ENCODE results near the gene UBE3B. TPM values are rescaled to one million over a fixed set of nuclear protein-coding genes. Genes with fewer than 3 reads are reported as not detected.

The UBE3B gene
- polyA plus RNA-seq, 1 donor (not counting 4 experiments of a cell fraction or from before 2014, with no cell fraction given): 27.1 TPM

- DNase-seq (ENCODE audit: low read depth, low spot score) (peak; percentile 26), FAIRE-seq (no peak)
- Histone ChIP-seq H3K79me2 (ENCODE audit: control insufficient read depth, insufficient read depth, low read length) (peaks cover 4% of the 10 kb centered on the region), H2AFZ (ENCODE audit: control insufficient read depth, low read length) (no peak overlapping the region), H4K20me1 (ENCODE audit: control insufficient read depth, extremely low read depth, insufficient read depth, low read length) (peaks cover 10% of the 10 kb centered on the region), H3K9ac (ENCODE audit: control insufficient read depth, extremely low read depth, insufficient read depth, low read length) (no peak overlapping the region), H3K36me3 (ENCODE audit: control insufficient read depth in 2 of 2, extremely low read depth in 1 of 2, insufficient read depth in 2 of 2, low read length in 2 of 2) (peaks cover 29 to 54% of the 10 kb centered on the region in 2 experiments), H3K9me3 (ENCODE audit: control insufficient read depth, low read depth, low read length) (no peaks in the 10 kb centered on the region), H3K27ac (ENCODE audit: control insufficient read depth, insufficient read depth, low read length) (no peak overlapping the region), H3K9me1 (ENCODE audit: control insufficient read depth, extremely low read depth, insufficient read depth, low read length) (peaks cover 5% of the 10 kb centered on the region), H3K27me3 (ENCODE audit: control insufficient read depth, extremely low read depth, insufficient read depth, low read length) (no peaks in the 10 kb centered on the region), H3K4me1 (ENCODE audit: control insufficient read depth, extremely low read depth, insufficient read depth, low read length) (peaks cover 15% of the 10 kb centered on the region), H3K4me2 (ENCODE audit: control insufficient read depth, extremely low read depth, insufficient read depth, low read depth, low read length) (no peak overlapping the region), H3K4me3 (ENCODE audit: control insufficient read depth in 2 of 3, extremely low read depth in 1 of 3, insufficient read depth in 2 of 3, low read depth in 1 of 3, low read length in 3 of 3) (no peak overlapping the region)
- TF ChIP-seq CTCF (optimal IDR thresholded peaks at IDR 0.05 in 1 of 3, IDR thresholded peaks at IDR 0.05 in 1 of 3, conservative IDR thresholded peaks at IDR 0.05 in 1 of 3; ENCODE audit: extremely low read depth in 1 of 3, insufficient read depth in 2 of 3, low read length in 3 of 3) (peak in 2 of 3 experiments; percentile 20 to 65), EZH2 (IDR thresholded peaks at IDR 0.05; ENCODE audit: low read length) (no peak)
- dilution Hi-C loops (cut with MboI; ENCODE audit: extremely low pct_ligation_motif_present, low sequenced_read_pairs): no loop called here
Measured at GRCh38 chr12:109582636-109583035, 105.2 kb downstream of the UBE3B start.

- Histone ChIP-seq H3K27me3 (ENCODE audit: control insufficient read depth, extremely low read depth, insufficient read depth, low read length) (no peaks in the 10 kb centered on the region), H3K36me3 (ENCODE audit: control insufficient read depth in 2 of 2, extremely low read depth in 1 of 2, insufficient read depth in 2 of 2, low read length in 2 of 2) (peaks cover 25 to 52% of the 10 kb centered on the region in 2 experiments), H3K27ac (ENCODE audit: control insufficient read depth, insufficient read depth, low read length) (no peak overlapping the region), H3K9me1 (ENCODE audit: control insufficient read depth, extremely low read depth, insufficient read depth, low read length) (peaks cover 5% of the 10 kb centered on the region), H4K20me1 (ENCODE audit: control insufficient read depth, extremely low read depth, insufficient read depth, low read length) (peaks cover 10% of the 10 kb centered on the region), H3K4me1 (ENCODE audit: control insufficient read depth, extremely low read depth, insufficient read depth, low read length) (peaks cover 15% of the 10 kb centered on the region), H2AFZ (ENCODE audit: control insufficient read depth, low read length) (no peak overlapping the region), H3K4me3 (ENCODE audit: control insufficient read depth in 2 of 3, extremely low read depth in 1 of 3, insufficient read depth in 2 of 3, low read depth in 1 of 3, low read length in 3 of 3) (no peak overlapping the region), H3K9ac (ENCODE audit: control insufficient read depth, extremely low read depth, insufficient read depth, low read length) (no peak overlapping the region), H3K4me2 (ENCODE audit: control insufficient read depth, extremely low read depth, insufficient read depth, low read depth, low read length) (no peak overlapping the region), H3K79me2 (ENCODE audit: control insufficient read depth, insufficient read depth, low read length) (peaks cover 4% of the 10 kb centered on the region), H3K9me3 (ENCODE audit: control insufficient read depth, low read depth, low read length) (no peaks in the 10 kb centered on the region)
- FAIRE-seq (peak; percentile 29), DNase-seq (ENCODE audit: low read depth, low spot score) (no peak)
- no peak for TF ChIP-seq EZH2 (IDR thresholded peaks at IDR 0.05; ENCODE audit: low read length)
- no peak for TF ChIP-seq CTCF (optimal IDR thresholded peaks at IDR 0.05 in 1 of 3, IDR thresholded peaks at IDR 0.05 in 1 of 3, conservative IDR thresholded peaks at IDR 0.05 in 1 of 3; ENCODE audit: extremely low read depth in 1 of 3, insufficient read depth in 2 of 3, low read length in 3 of 3)
- dilution Hi-C loops (cut with MboI; ENCODE audit: extremely low pct_ligation_motif_present, low sequenced_read_pairs): no loop called here
Measured at GRCh38 chr12:109583733-109584132, 106.3 kb downstream of the UBE3B start.

Other genes starting within 250 kb of the UBE3B start
- not detected in 3 replicates for gene FOXN4, start 168.3 kb upstream of the UBE3B start, polyA plus RNA-seq
- 0.03 TPM in 1 of 3 replicates, not detected in the others for gene MYO1H, start 129.7 kb upstream of the UBE3B start, polyA plus RNA-seq
- 84.5 to 128 TPM (median 107 TPM) in 3 replicates for gene KCTD10, start 334 bp upstream of the UBE3B start, polyA plus RNA-seq
- gene MMAB, start 95.9 kb downstream of the UBE3B start, polyA plus RNA-seq: 29.4 to 38.6 TPM (median 30.6 TPM) in 3 replicates
- 26.7 to 29.5 TPM (median 29.3 TPM) in 3 replicates for gene MVK, start 96.2 kb downstream of the UBE3B start, polyA plus RNA-seq
- 0.05 to 0.24 TPM (median 0.06 TPM) in 3 replicates for gene FAM222A, start 236.2 kb downstream of the UBE3B start, polyA plus RNA-seq